ENCODE results near the gene TMEM187. TPM values are rescaled to one million over a fixed set of nuclear protein-coding genes. Genes with fewer than 3 reads are reported as not detected.

Gene TMEM187
- total RNA-seq, 4 donors from 2014 or later = 2.5 to 4.1 (median 3.8) TPM

DNA sequence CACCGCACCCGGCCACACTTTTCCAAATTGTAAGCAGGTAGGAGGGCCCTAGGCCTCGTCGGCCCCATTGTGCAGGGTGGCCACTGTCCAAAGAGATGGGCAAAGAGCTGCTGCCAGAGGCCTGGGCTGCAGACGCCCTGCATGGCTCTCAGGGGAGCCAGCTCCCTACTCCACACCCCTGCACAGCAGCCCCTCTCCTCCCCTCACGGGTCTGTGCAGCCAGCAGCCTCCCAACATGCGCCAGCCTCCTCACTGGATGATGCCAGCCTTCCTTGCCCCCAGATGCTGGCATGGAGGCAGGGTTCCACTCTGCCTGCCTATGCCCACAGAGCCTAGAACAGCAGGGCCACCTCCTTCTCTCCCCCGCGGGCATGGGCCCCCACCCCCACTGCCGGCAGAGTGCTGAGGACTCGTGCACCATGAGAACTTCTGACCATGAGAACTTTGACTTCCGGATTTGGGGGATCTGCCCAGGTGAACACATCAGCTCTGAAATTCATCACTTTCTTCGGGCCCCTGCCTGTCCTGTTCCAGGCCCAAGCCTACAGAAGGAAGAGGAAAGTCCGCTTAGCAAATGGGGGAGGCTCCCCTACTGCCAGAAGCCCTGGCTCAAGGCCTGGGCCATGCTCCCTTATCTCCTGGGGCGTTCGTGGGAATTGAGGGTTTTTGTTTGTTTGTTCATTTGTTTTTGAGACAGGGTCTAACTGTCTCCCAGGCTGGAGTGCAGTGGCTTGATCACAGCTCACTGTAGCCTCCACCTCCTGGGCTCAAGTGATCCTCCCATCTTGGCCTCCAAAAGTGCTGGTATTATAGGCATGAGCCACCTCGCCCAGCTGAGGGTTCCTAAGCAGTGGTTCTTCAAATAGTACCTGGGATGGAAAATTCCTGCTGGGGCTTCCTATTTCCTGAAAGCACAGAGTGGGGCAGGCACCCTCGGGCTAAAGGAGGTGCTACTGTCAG is 39.1 kb downstream of the TMEM187 start:
- peaks cover 0 to 3% (median 0%) of the 10 kb centered on the region in 4 donors for H3K27me3 ChIP-seq
- no peak for DNase-seq
- H3K4me3 ChIP-seq = no peak overlapping the region
- intact Hi-C loops (cut with DNase I) = no loop called here
- TF ChIP-seq, protein P1, sequence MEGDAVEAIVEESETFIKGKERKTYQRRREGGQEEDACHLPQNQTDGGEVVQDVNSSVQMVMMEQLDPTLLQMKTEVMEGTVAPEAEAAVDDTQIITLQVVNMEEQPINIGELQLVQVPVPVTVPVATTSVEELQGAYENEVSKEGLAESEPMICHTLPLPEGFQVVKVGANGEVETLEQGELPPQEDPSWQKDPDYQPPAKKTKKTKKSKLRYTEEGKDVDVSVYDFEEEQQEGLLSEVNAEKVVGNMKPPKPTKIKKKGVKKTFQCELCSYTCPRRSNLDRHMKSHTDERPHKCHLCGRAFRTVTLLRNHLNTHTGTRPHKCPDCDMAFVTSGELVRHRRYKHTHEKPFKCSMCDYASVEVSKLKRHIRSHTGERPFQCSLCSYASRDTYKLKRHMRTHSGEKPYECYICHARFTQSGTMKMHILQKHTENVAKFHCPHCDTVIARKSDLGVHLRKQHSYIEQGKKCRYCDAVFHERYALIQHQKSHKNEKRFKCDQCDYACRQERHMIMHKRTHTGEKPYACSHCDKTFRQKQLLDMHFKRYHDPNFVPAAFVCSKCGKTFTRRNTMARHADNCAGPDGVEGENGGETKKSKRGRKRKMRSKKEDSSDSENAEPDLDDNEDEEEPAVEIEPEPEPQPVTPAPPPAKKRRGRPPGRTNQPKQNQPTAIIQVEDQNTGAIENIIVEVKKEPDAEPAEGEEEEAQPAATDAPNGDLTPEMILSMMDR (IDR thresholded peaks at IDR 0.05) = no peak
- no peak for TF ChIP-seq POLR2A (IDR thresholded peaks at IDR 0.05)
- no peaks in the 10 kb centered on the region for H3K9me3 ChIP-seq
- 79 to 90% methylated on average over 2 to 12 of the region's 18 CpGs for WGBS, 2 donors
- peaks cover 0 to 15% (median 0%) of the 10 kb centered on the region in 3 donors for H3K4me1 ChIP-seq
- no peak overlapping the region for H3K27ac ChIP-seq
- H3K36me3 ChIP-seq = peaks cover 0 to 61% (median 10%) of the 10 kb centered on the region in 3 donors

DNA sequence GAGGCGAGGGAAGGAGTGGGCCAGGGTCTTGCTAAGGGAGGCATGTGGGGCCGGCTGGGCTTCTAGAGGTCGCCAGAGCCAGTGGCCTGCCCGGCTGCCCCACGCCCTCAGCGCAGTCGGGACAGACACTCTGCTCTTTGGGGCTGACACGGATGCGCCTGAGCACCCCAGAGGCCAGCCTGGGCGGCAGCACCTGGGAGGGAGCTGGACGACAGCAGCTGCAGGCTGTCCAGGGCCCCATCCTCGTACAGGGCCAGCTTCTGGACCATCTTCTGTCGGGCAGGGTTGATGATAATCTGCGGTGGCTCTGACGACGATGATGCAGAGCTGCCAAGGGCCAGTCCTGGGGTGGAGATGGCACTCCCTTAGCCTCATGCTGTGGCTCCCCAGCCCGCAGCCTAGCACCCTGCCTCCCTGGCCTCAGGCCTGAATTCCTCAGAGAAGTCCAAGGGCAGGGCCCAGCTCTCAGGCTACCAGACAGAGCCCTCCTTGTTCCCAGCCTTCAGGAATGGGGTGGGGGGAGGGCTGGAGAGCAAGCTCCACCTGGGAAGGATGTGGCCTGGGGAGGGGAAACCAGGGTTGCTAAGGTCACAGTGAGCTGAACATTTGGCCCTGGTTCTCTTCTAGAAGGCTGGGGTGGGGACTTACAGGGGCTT is 39.9 kb downstream of the TMEM187 start:
- TF ChIP-seq, protein P1 (IDR thresholded peaks at IDR 0.05) = no peak
- TF ChIP-seq POLR2A (IDR thresholded peaks at IDR 0.05) = no peak
- intact Hi-C loops (cut with DNase I) = no loop called here
- Histone ChIP-seq H3K4me3 (no peak overlapping the region), H3K9me3 (no peaks in the 10 kb centered on the region), H3K4me1 (peaks cover 0 to 20% (median 0%) of the 10 kb centered on the region in 3 donors), H3K27me3 (peaks cover 0 to 3% (median 0%) of the 10 kb centered on the region in 4 donors), H3K36me3 (peaks cover 0 to 68% (median 18%) of the 10 kb centered on the region in 3 donors), H3K27ac (peak overlapping the region in 1 of 4 donors; percentile 34)
- no peak for DNase-seq
- 60% methylated on average over 3 of the region's 17 CpGs; no CpG with 5 or more reads in 1 of the 2 donors for WGBS, 2 donors

DNA sequence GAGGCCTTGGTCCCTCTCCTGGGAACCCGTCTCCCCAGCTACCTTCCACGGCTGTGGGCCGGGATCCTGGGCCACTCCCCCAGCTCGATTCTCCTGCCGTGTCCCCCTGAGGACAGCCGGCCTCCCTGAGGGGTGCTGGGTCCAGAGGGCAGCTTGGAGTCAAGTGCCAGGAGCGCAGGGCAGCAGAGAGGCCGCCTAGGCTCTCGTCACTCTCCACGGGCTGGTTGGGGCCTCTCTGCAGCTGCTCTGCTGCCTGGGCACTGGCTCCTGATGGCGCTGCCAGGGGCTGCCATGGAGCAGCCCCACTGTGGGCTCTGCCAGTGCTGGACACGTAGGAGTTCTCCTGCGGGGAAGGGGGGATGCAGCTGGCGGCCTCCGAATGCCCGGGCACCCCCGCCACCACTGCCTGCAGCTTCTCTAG is 40.5 kb downstream of the TMEM187 start:
- Histone ChIP-seq H3K9me3 (no peaks in the 10 kb centered on the region), H3K27ac (peak overlapping the region in 1 of 4 donors; percentile 34), H3K4me1 (peaks cover 1 to 25% (median 4%) of the 10 kb centered on the region in 3 donors), H3K4me3 (no peak overlapping the region), H3K36me3 (peaks cover 0 to 68% (median 19%) of the 10 kb centered on the region in 3 donors), H3K27me3 (peaks cover 0 to 3% (median 0%) of the 10 kb centered on the region in 4 donors)
- intact Hi-C loops (cut with DNase I) = no loop called here
- DNase-seq = no peak
- no peak for TF ChIP-seq POLR2A (IDR thresholded peaks at IDR 0.05)
- TF ChIP-seq, protein P1 (IDR thresholded peaks at IDR 0.05) = no peak
- no CpG with 5 or more reads among the region's 17 CpGs for WGBS, 2 donors

DNA sequence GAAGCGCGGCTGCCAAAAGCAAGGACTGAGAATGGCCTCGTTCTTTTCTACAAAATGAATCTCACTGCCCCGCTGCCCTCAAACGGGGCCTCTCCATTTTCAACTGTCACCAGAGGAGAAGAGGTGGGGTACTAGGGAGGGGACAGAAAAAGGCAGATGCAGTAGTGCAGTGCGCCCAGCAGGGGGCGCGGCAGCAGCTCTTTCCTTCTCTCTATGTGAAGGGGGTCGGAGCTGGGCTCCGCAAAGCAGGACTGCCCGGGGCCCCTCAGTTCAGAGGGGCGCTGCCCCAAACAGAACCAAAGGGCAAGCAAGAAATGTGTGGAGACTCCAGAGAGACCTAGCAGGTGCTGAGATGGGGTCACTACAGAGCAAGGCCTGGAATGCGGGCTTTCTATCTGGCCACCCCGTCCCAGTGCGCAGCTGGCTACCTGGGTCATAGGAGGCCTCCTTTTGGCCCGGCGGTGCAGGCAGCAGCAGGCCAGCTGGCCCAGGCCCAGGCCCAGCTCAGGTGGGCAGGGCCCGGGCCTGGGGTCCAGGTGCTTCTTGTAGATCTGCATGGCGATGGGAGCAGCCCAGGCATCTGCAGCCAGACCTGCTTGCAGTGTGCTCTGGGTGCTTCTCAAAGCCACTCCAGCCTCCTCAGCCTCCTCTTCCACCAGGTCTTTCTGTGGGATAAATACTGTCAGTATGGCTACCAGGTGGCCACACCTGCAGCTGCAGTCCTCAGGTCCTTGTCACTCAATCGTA is 41.2 kb downstream of the TMEM187 start:
- WGBS, 2 donors = 25 to 40% methylated on average over 2 to 13 of the region's 20 CpGs
- no peaks in the 10 kb centered on the region for H3K9me3 ChIP-seq
- no peak for TF ChIP-seq POLR2A (IDR thresholded peaks at IDR 0.05)
- TF ChIP-seq, protein P1 (IDR thresholded peaks at IDR 0.05) = peak; percentile 75 to 87 (median 82)
- DNase-seq = no peak
- no peak overlapping the region for H3K4me3 ChIP-seq
- intact Hi-C loops (cut with DNase I) = no loop called here
- peaks cover 4 to 32% (median 11%) of the 10 kb centered on the region in 3 donors for H3K4me1 ChIP-seq
- H3K27me3 ChIP-seq = peaks cover 0 to 3% (median 0%) of the 10 kb centered on the region in 4 donors
- peaks cover 0 to 68% (median 19%) of the 10 kb centered on the region in 3 donors for H3K36me3 ChIP-seq
- no peak overlapping the region for H3K27ac ChIP-seq

Data from esophagus squamous epithelium (tissue), 5 donors.